Fibroblast of mammary gland (primary cell): ENCODE measurements around the gene CFAP97.
A peak's percentile ranks its signal among the peaks of the same experiment; 100 is the strongest.
"Not testable (repeated sequence)": the region's sequence is repeated elsewhere in the genome, so short reads cannot be mapped to it uniquely, and the experiment has no call there.

Experiments
- DNase-seq: peaks from one replicate; pipeline ENCODE4 v3.0.0-alpha.2; 2010; ENCODE audit warnings: low read depth
- H3K4me3 ChIP-seq: 2 replicates; pipeline ENCODE4 v1.5.1; 2011; ENCODE audit warnings: low read depth, mild to moderate bottlenecking, low read length, moderate library complexity; ENCODE audit not compliant: control insufficient read depth
- TF ChIP-seq, protein P1 (sequence below): conservative IDR thresholded peaks from 2 replicates; pipeline ENCODE4 v1.5.1; 2011; ENCODE audit warnings: low read depth, low read length, inconsistent platforms; ENCODE audit not compliant: control insufficient read depth, insufficient read depth

Gene CFAP97

DNA sequence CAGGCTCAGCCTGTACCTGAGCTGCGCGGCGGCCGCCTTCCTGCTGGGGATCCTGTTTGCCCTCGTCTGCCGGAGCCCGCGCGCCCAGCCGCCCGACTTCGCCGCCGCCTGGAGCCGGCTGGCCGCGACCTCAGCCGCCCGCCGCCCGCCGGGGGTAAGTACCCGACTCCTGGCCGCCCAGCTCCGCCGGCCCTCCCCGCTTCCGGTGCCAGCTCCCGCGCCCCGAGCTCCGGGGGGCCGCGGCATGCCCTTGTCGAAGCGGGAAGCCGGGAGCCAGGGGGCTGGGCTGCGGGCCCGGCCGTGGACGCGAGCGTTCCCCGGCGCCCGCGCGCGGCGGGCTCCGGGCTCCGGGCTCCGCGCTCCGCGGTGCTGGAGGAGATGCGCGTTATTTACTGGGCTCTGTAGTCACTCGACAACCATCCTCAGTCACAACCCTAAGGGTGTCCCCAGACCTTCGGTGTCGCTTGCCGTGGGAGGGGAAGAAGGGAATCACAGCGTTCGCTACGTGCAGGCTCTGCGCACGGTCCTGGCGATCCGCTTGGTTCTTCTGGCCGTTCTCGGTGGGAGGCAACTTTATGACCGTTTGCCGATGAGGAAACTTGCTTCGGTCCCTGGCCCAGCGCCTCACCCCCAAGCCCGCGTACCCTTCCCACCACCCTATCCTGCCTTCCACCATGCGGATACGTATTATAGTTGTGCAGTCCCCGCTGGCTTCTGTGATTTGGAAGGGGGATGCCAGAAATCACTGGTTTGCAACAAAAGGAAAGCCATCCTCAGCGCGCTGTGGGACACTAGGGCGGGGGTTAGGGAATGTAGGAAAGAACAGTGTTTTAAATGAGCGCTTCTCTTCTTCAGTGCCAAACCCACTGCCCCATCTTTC lies 6.5 kb upstream of the CFAP97 start:
- peak overlapping the region; percentile 84 for H3K4me3 ChIP-seq
- TF ChIP-seq, protein P1, sequence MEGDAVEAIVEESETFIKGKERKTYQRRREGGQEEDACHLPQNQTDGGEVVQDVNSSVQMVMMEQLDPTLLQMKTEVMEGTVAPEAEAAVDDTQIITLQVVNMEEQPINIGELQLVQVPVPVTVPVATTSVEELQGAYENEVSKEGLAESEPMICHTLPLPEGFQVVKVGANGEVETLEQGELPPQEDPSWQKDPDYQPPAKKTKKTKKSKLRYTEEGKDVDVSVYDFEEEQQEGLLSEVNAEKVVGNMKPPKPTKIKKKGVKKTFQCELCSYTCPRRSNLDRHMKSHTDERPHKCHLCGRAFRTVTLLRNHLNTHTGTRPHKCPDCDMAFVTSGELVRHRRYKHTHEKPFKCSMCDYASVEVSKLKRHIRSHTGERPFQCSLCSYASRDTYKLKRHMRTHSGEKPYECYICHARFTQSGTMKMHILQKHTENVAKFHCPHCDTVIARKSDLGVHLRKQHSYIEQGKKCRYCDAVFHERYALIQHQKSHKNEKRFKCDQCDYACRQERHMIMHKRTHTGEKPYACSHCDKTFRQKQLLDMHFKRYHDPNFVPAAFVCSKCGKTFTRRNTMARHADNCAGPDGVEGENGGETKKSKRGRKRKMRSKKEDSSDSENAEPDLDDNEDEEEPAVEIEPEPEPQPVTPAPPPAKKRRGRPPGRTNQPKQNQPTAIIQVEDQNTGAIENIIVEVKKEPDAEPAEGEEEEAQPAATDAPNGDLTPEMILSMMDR: no peak
- DNase-seq: peak; percentile 55

DNA sequence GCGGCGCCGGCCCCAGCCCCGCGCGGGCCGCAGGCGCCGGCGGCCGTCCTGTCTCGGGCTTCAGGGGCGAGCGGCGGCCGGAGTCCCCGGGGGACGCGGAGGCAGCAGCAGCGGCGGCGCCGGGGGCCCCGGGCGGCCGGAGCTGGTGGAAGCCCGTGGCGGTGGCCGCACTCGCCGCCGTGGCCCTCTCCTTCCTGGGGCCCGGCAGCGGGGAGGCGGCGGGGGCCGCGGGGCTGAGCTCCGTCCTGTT lies 6.0 kb upstream of the CFAP97 start:
- DNase-seq: not testable (repeated sequence)

DNA sequence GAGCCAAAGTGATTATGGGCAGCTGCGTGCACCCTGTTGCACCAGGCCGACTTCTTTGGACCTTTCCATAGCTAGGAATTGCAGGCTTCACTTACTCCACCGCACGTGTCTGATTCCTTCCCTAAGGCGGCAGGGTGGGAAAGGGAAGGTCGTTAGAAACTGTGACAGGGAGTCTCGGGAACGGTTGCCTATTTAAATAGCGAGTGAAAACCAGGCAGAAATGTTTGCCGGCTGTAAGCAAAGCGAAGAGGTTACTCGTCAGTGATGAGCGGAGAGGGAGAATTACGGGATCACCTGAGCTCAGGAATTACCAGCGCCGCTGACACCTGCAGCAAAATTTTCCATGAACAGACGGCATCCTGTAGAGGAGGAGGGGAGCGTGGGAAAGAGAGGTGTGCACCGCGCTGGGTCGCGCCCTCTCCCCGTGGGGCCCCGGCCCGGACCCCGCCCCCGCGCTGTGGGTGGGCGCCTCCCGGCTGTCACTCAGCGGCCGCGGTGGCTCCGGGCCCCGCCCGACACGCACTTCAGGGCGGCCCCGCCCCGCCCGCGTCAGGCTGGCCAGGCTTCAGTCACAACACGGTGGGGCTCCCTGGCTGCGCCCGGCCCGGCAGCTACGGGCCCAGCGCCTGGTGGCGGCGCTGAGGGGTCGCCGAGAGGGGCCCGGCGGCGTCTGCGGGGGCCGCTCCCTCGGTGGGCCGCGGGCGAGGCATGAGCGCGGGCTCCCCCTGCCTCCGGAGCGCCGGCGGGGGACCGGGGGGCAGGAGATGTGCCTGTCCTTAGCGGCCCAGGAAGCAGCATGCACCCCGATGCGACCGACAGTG lies 5.4 kb upstream of the CFAP97 start, which contains the start of gene SNX25:
Gene SNX25, plus strand, starts transcription at position 568 of the 821 bp plus-strand sequence. Its CDS starts 229 bp downstream, at position 797.
- peak; percentile 58 for DNase-seq
- TF ChIP-seq, protein P1: no peak
- peak within 1 kb of the TSS; percentile 84 for H3K4me3 ChIP-seq

More for the DNA sequence above, 6.0 kb upstream of the CFAP97 start:
- H3K4me3 ChIP-seq: peak overlapping the region; percentile 84

DNA sequence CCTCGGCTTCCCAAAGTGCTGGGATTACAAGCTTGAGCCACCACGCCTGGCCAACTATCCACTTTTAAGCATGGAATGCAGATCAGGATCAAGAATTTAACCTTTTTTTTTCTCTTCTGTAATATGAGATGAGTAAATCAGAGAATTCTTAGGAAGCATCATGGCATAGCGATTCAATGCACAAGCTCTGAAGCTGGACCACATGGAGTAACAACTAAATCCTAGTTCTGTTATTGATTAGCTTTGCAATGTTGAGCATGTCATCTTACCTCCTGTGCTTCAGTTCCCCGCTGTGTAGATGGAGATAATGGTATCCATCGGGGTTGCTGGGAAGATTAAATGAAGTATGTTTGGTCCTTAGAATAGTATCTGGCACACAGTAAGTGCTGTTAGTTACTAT lies 3.7 kb upstream of the CFAP97 start:
- TF ChIP-seq, protein P1: no peak
- no peak overlapping the region for H3K4me3 ChIP-seq
- DNase-seq: no peak

DNA sequence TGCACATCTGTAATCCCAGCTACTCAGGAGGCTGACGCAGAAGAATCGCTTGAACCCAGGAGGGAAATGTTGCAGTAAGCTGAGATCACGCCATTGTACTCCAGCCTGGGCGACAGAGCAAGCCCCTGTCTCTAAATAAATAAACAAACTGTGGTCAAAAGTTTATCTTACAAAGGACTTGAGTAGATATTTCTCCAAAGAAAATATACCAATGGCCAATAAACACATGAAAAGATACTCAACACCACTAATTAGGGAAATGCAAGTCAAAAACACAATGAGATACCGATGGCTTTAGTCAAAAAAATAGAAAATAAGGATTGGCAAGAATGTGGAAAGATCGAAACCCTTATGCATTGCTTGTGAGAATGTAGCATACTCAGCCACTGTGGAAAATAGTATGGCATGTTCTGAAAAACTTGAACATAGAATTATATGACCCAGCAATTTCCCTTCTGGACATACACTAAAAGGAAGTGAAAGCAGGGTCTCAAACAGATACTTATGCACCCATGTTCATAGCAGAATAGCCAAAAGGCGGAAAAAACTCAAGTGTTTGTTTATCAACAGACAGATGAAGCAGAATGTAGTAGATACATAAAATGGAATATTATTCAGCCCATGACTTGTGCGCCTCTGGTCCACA lies 2.0 kb upstream of the CFAP97 start:
- no peak overlapping the region for H3K4me3 ChIP-seq
- TF ChIP-seq, protein P1: no peak
- DNase-seq: no peak

DNA sequence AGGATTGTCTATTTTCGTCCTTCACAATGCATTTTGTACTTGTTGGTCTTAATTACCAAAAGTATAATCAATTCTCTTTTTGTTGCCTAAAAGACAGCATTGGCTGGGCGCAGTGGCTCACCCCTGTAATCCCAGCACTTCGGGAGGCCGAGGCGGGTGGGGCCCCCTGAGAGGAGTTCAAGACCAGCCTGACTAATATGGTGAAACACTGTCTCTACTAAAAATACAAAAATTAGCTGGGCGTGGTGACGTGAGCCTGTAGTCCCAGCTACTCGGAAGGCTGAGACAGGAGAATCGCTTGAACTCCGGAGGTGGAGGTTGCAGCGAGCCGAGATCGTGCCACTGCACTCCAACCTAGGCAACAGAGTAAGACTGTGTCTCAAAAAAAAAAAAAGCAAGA lies 1.3 kb upstream of the CFAP97 start:
- not testable (repeated sequence) for H3K4me3 ChIP-seq, DNase-seq

DNA sequence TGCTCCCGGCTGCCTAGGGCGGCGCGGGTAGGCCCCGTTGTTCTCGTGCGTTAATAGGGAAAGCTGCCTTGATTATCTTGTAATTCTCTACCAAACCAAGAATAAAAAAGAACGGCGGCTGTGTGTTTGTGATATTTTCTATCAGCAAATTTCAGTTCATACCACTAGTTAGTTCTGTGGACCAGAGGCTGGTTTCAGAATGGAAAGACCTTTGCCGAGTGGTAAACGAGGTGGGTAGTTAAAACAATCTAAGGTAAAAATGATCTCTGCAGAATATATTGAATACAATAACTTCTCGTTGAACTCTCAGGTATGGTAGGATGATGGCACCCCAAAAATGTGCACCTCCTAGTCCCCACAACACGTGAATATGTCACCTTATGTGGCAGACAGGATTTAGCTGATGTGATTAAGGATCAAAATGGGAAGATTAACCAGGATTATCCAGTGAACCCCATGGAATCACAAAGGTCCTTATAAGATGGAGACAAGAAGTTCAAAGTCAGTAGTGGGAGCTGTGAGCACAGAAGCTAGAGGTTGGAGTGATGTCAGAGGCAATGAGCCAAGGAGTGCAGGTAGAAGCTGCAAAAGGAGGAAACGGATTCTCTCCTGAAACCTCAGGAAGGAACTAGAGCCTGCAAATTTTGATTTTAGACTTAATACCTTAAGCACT lies 574 bp upstream of the CFAP97 start:
- peak; percentile 43 for DNase-seq
- TF ChIP-seq, protein P1: no peak
- peak overlapping the region; percentile 60 for H3K4me3 ChIP-seq
